Astrocyte (in vitro differentiated cells and primary cell): ENCODE measurements around the gene PPP6R1. TPM values are rescaled to one million over a fixed set of nuclear protein-coding genes. Genes with fewer than 3 reads are reported as not detected.

Source experiments
- DNase-seq: peaks from one replicate; pipeline ENCODE4 v3.0.0-alpha.2; 2010; ENCODE audit warnings: low read depth
- FAIRE-seq: peaks from 2 replicates; lab custom pipeline; 2011; peaks lifted over from hg19 to GRCh38; lab: Jason Lieb, UNC
- H2AFZ ChIP-seq: 2 replicates; pipeline ENCODE4 v1.6.0; 2012; ENCODE audit warnings: low read depth, low read length, inconsistent platforms
- H3K27ac ChIP-seq: 2 replicates; pipeline ENCODE4 v1.5.1; 2011; ENCODE audit warnings: low read depth, low read length, inconsistent platforms
- H3K27me3 ChIP-seq: 2 replicates; pipeline ENCODE4 v1.6.0; 2011; ENCODE audit warnings: low read length, inconsistent platforms; ENCODE audit not compliant: insufficient read depth
- H3K36me3 ChIP-seq: 2 replicates; pipeline ENCODE4 v1.5.1; 2011; ENCODE audit warnings: low read length, inconsistent platforms; ENCODE audit not compliant: insufficient read depth
- H3K4me1 ChIP-seq: 2 replicates; pipeline ENCODE4 v1.5.1; 2011; ENCODE audit warnings: low read length, inconsistent platforms; ENCODE audit not compliant: insufficient read depth
- H3K4me2 ChIP-seq: 2 replicates; pipeline ENCODE4 v1.6.0; 2012; ENCODE audit warnings: low read length, inconsistent platforms
- H3K4me3 ChIP-seq: 2 replicates; pipeline ENCODE4 v1.5.1; 2011; ENCODE audit warnings: low read depth, mild to moderate bottlenecking, low read length, inconsistent platforms; ENCODE audit not compliant: insufficient read depth
- H3K79me2 ChIP-seq: 2 replicates; pipeline ENCODE4 v1.6.0; 2012; ENCODE audit warnings: mild to moderate bottlenecking, low read length, inconsistent platforms; ENCODE audit not compliant: insufficient read depth
- H3K9ac ChIP-seq: 2 replicates; pipeline ENCODE4 v1.6.0; 2012; ENCODE audit warnings: mild to moderate bottlenecking, low read length, inconsistent platforms
- H3K9me3 ChIP-seq: 2 replicates; pipeline ENCODE4 v1.5.1; 2012; ENCODE audit warnings: low read depth, mild to moderate bottlenecking, low read length, inconsistent platforms; ENCODE audit not compliant: insufficient read depth
- H4K20me1 ChIP-seq: 2 replicates; pipeline ENCODE4 v1.6.0; 2012; ENCODE audit warnings: low read length, inconsistent platforms; ENCODE audit not compliant: insufficient read depth
- H3K27ac Mint-ChIP-seq: one replicate; pipeline ENCODE4 v1.8.0; 2021; ENCODE audit warnings: mild to moderate bottlenecking, mixed read lengths; ENCODE audit not compliant: unreplicated experiment
- H3K27me3 Mint-ChIP-seq: one replicate; pipeline ENCODE4 v1.8.0; 2021; ENCODE audit warnings: low read depth, mixed read lengths; ENCODE audit not compliant: unreplicated experiment
- H3K36me3 Mint-ChIP-seq: one replicate; pipeline ENCODE4 v1.8.0; 2021; ENCODE audit warnings: low read depth, mixed read lengths; ENCODE audit not compliant: unreplicated experiment
- H3K4me1 Mint-ChIP-seq: one replicate; pipeline ENCODE4 v1.8.0; 2021; ENCODE audit warnings: low read depth, mixed read lengths; ENCODE audit not compliant: unreplicated experiment
- H3K4me3 Mint-ChIP-seq: one replicate; pipeline ENCODE4 v1.8.0; 2021; ENCODE audit warnings: mild to moderate bottlenecking, moderate library complexity, mixed read lengths; ENCODE audit not compliant: unreplicated experiment
- H3K9me3 Mint-ChIP-seq: one replicate; pipeline ENCODE4 v1.8.0; 2021; ENCODE audit warnings: mild to moderate bottlenecking, mixed read lengths; ENCODE audit not compliant: unreplicated experiment
- EZH2 ChIP-seq: IDR thresholded peaks from 2 replicates; pipeline ENCODE4 v1.6.1; 2012; ENCODE audit warnings: mild to moderate bottlenecking, low read length, inconsistent platforms; ENCODE audit not compliant: insufficient read depth
- total RNA-seq: library from RNA; stranded (reverse); gene quantifications from 2 replicates; pipeline ENCODE4 v1.2.1, GENCODE V29; 2021
- TF ChIP-seq, protein P1 (sequence below): IDR thresholded peaks from 2 replicates; pipeline ENCODE4 v1.5.1; 2011; ENCODE audit warnings: low read depth, mild to moderate bottlenecking, inconsistent platforms, low read length, moderate library complexity; ENCODE audit not compliant: insufficient read depth

The PPP6R1 gene
- total RNA-seq, 1 donor from 2014 or later = 75.2 TPM

DNA sequence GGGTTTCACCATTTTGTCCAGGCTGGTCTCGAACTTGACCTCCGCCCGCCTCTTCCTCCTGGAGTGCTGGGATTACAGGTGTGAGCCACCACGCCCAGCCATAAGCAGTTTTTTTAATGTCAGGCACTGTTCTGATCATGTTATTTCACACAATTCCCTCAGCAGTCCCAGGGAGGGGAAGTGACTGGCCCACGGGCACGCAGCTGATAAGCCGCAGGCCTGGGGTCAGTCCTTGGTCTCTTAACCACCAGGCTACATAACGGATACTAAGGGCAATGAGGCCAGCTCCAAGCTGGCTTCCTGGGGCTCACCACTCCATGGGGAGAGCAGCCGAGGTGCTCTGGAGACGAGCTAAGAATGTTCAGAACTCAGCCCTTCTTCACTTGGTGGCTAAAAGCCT, 38.5 kb upstream of the PPP6R1 start:
- no peak overlapping the region for H2AFZ ChIP-seq
- no peak overlapping the region for H3K9ac ChIP-seq
- H3K36me3 ChIP-seq = peaks cover 2% of the 10 kb centered on the region
- H3K27me3 Mint-ChIP-seq = no peaks in the 10 kb centered on the region
- H3K27ac ChIP-seq = no peak overlapping the region
- no peaks in the 10 kb centered on the region for H3K9me3 Mint-ChIP-seq
- H3K4me1 Mint-ChIP-seq = no peaks in the 10 kb centered on the region
- H3K27me3 ChIP-seq = no peaks in the 10 kb centered on the region
- H3K4me2 ChIP-seq = no peak overlapping the region
- DNase-seq (no peak), FAIRE-seq (no peak)
- H3K4me3 Mint-ChIP-seq = no peak overlapping the region
- H3K27ac Mint-ChIP-seq = no peak overlapping the region
- H3K4me1 ChIP-seq = peaks cover 4% of the 10 kb centered on the region
- H3K9me3 ChIP-seq = no peaks in the 10 kb centered on the region
- peaks cover 3% of the 10 kb centered on the region for H3K36me3 Mint-ChIP-seq
- H3K4me3 ChIP-seq = no peak overlapping the region
- H4K20me1 ChIP-seq = no peaks in the 10 kb centered on the region
- no peaks in the 10 kb centered on the region for H3K79me2 ChIP-seq
- TF ChIP-seq, protein P1, sequence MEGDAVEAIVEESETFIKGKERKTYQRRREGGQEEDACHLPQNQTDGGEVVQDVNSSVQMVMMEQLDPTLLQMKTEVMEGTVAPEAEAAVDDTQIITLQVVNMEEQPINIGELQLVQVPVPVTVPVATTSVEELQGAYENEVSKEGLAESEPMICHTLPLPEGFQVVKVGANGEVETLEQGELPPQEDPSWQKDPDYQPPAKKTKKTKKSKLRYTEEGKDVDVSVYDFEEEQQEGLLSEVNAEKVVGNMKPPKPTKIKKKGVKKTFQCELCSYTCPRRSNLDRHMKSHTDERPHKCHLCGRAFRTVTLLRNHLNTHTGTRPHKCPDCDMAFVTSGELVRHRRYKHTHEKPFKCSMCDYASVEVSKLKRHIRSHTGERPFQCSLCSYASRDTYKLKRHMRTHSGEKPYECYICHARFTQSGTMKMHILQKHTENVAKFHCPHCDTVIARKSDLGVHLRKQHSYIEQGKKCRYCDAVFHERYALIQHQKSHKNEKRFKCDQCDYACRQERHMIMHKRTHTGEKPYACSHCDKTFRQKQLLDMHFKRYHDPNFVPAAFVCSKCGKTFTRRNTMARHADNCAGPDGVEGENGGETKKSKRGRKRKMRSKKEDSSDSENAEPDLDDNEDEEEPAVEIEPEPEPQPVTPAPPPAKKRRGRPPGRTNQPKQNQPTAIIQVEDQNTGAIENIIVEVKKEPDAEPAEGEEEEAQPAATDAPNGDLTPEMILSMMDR = no peak
- no peak for TF ChIP-seq EZH2

DNA sequence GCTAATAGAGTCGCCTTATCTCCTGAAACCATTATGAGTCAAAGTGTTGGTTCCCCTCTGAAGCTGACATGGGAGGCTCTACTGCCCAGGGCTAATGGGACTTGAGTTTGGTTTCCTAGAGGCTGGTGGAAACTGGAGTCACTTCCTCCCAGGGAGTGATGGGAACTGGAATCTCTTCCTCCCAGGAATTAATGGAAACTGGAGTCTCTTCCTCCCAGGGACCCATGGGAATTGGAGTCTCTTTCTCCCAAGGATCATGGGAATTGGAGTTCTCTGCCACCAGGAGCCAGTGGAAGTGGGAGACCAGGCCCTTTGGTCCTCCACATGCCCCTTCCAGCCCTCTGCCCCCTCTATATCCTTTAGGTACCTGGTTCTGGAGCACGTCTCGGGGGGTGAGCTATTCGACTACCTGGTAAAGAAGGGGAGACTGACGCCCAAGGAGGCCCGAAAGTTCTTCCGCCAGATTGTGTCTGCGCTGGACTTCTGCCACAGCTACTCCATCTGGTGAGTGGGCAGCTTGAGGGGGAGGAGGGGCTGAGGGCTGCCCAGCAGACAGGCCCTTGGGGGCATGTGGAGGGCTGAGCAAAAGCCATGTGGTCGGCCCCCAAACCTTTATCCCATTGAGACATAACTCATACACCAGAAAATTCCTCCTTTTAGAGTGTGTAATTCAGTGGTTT, 30.4 kb upstream of the PPP6R1 start:
- FAIRE-seq (no peak), DNase-seq (no peak)
- H2AFZ ChIP-seq = no peak overlapping the region
- no peaks in the 10 kb centered on the region for H3K9me3 ChIP-seq
- Mint-ChIP-seq H3K27ac (no peak overlapping the region), H3K4me1 (no peaks in the 10 kb centered on the region), H3K36me3 (no peaks in the 10 kb centered on the region), H3K27me3 (no peaks in the 10 kb centered on the region), H3K4me3 (no peak overlapping the region), H3K9me3 (no peaks in the 10 kb centered on the region)
- peaks cover 11% of the 10 kb centered on the region for H3K4me1 ChIP-seq
- no peak overlapping the region for H3K9ac ChIP-seq
- H3K4me3 ChIP-seq = no peak overlapping the region
- TF ChIP-seq, protein P1 = no peak
- no peak for TF ChIP-seq EZH2
- H4K20me1 ChIP-seq = no peaks in the 10 kb centered on the region
- peaks cover 8% of the 10 kb centered on the region for H3K79me2 ChIP-seq
- no peaks in the 10 kb centered on the region for H3K27me3 ChIP-seq
- no peak overlapping the region for H3K4me2 ChIP-seq
- no peaks in the 10 kb centered on the region for H3K36me3 ChIP-seq
- no peak overlapping the region for H3K27ac ChIP-seq

DNA sequence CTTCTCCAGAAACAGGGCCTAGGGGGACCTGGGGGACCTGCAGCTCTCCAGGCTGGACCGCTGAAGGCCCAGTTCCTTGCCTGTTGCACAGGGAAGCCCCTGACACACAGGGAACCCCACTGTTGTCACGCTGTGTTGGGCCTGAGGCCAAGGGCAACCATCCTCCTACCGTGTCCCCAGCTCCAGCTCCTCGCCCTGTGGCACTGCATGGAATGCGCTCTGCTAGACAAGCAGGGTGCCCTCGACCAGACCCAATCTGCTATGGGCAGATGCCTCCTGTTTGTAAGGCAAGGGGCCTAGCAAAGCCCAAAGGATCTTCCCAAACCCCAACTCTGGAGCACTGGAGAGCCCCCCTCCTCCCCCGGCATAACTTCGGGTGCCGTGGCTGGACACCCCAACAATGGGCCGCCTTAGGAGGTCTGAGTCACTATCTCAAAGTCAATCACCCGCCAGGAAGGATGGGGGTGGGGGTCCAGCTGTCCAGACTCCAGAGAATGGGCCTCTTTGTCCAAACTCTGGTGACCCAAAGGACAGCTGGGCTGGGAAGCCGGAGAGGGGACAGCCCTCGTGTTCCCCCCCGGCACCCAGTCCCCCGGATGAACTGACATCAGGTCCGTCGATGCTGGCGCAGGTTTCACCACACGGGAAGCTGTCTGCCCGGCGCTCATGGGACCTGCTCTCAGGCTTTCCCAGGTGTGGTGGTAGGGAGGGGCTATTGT, 28.7 kb upstream of the PPP6R1 start:
- H3K27ac Mint-ChIP-seq = no peak overlapping the region
- Histone ChIP-seq H3K9me3 (no peaks in the 10 kb centered on the region), H3K27me3 (no peaks in the 10 kb centered on the region), H3K4me2 (no peak overlapping the region), H3K9ac (no peak overlapping the region), H3K4me3 (no peak overlapping the region), H3K27ac (no peak overlapping the region), H3K79me2 (peaks cover 8% of the 10 kb centered on the region), H2AFZ (no peak overlapping the region), H3K36me3 (no peaks in the 10 kb centered on the region), H4K20me1 (no peaks in the 10 kb centered on the region), H3K4me1 (peaks cover 11% of the 10 kb centered on the region)
- H3K36me3 Mint-ChIP-seq = no peaks in the 10 kb centered on the region
- H3K9me3 Mint-ChIP-seq = no peaks in the 10 kb centered on the region
- DNase-seq = no peak
- TF ChIP-seq EZH2 = no peak
- TF ChIP-seq, protein P1 = no peak
- H3K4me3 Mint-ChIP-seq = no peak overlapping the region
- H3K27me3 Mint-ChIP-seq = no peaks in the 10 kb centered on the region
- no peaks in the 10 kb centered on the region for H3K4me1 Mint-ChIP-seq
- no peak for FAIRE-seq
